Karpas-422 (cell line): Measurements from ENCODE around the gene GATAD2B. TPM values are rescaled to one million over a fixed set of nuclear protein-coding genes. Genes with fewer than 3 reads are reported as not detected.

Source experiments
- DNase-seq: peaks from one replicate; pipeline ENCODE4 v3.0.0-alpha.2; 2015
- H2AFZ ChIP-seq: fragments of 200-600 bp; sonication (generic); 2 replicates; pipeline ENCODE4 v1.6.1; 2014; ENCODE audit warnings: antibody characterized with exemption, low read length, mixed read lengths
- H3K27ac ChIP-seq: fragments of 200-600 bp; sonication (generic); 2 replicates; pipeline ENCODE4 v1.5.1; 2014; ENCODE audit warnings: mild to moderate bottlenecking, low read length, moderate library complexity
- H3K27me3 ChIP-seq: fragments of 200-600 bp; sonication (generic); 2 replicates; pipeline ENCODE4 v1.6.1; 2014; ENCODE audit warnings: low read length, mixed read lengths
- H3K36me3 ChIP-seq: fragments of 200-600 bp; sonication (generic); 2 replicates; pipeline ENCODE4 v1.6.1; 2014; ENCODE audit warnings: low read length, mixed read lengths; ENCODE audit not compliant: insufficient read depth
- H3K4me1 ChIP-seq: fragments of 200-600 bp; sonication (generic); 2 replicates; pipeline ENCODE4 v1.6.1; 2014; ENCODE audit warnings: mild to moderate bottlenecking, low read length, mixed read lengths
- H3K4me2 ChIP-seq: fragments of 200-600 bp; sonication (generic); 2 replicates; pipeline ENCODE4 v1.6.1; 2014; ENCODE audit warnings: low read length, low read depth, mild to moderate bottlenecking; ENCODE audit not compliant: poor library complexity, severe bottlenecking
- H3K4me3 ChIP-seq: fragments of 200-600 bp; sonication (generic); 2 replicates; pipeline ENCODE4 v1.5.1; 2014; ENCODE audit warnings: mild to moderate bottlenecking, antibody characterized with exemption, low read length, mixed read lengths
- H3K79me2 ChIP-seq: fragments of 200-600 bp; sonication (generic); 2 replicates; pipeline ENCODE4 v1.6.1; 2014; ENCODE audit warnings: mild to moderate bottlenecking, low read length, mixed read lengths
- H3K9ac ChIP-seq: fragments of 200-600 bp; sonication (generic); 2 replicates; pipeline ENCODE4 v1.6.0; 2014; ENCODE audit warnings: low read length
- H3K9me2 ChIP-seq: fragments of 200-600 bp; sonication (generic), shearing (Covaris generic); replicated peaks from 2 replicates; pipeline ENCODE4 v1.6.0; 2014; ENCODE audit warnings: mild to moderate bottlenecking, low read length, moderate library complexity; ENCODE audit not compliant: insufficient read depth
- H3K9me3 ChIP-seq: fragments of 300-700, 200-600 bp; sonication (generic); 2 replicates; pipeline ENCODE4 v1.6.1; 2014; ENCODE audit warnings: low read length, mixed read lengths
- H4K20me1 ChIP-seq: fragments of 200-600 bp; sonication (generic); 2 replicates; pipeline ENCODE4 v1.6.1; 2014; ENCODE audit warnings: mild to moderate bottlenecking, antibody characterized with exemption, low read length, low read depth; ENCODE audit not compliant: insufficient read depth
- total RNA-seq: library from RNA; depleted of rRNA; stranded (reverse); fragments of >200 nt; shearing (Covaris generic); gene quantifications from 2 replicates; pipeline ENCODE4 v1.2.3, GENCODE V29; 2014; ENCODE audit warnings: low replicate concordance; rRNA removed

GATAD2B gene
- 12.0 and 21.8 TPM in 2 replicates for total RNA-seq

DNA sequence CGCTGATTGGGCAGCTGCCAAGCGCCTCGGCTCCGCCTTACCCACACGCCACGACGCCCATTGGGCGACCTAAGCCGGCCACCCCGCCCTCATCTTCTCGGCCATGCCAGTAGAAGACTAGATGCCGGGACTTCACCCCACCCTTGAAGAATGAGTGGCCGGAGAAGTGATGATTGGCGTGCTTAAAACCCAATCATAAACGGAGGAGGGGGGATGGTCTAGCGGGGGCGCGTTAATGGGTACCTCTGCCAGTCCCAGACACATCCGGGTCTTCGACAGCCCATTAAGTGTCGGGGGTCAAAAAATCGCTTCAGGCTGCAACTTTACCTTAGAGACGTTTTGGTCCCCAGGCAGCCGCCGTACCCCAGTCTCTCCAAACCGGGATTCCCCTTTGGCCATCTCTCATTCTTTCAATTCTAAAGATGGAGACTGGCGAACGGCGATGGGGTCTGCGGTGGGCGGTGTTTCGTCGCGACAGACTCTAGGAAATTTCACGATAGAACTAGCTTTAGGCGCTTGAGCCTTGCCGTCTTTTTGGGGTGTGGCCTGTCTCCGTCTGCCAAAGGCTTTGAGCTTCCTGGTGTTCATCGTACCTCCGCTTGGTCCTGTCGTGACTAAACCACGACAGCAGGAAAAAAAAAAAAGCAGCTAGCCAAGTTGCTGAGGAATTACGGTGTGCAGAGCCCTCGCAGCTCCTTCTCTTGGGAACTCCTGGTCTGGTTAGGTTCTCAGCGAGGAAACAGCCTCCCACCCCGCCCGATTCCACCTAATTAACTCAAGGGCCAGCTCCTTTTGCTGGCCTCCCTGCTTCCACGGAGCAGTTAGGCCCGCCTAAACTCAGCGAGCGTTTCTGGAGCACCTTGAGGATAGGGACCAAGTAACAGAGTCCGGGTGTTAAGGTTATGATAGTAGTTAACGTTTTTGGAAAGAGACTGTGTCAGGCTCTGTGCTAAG, at the start of gene GATAD2B:
Gene GATAD2B, minus strand, starts transcription at position 1 of the 954 bp plus-strand sequence. CDS start 94,625 bp downstream, outside the sequence.
- H3K79me2 ChIP-seq: peaks cover 41% of the 10 kb centered on the region
- peaks cover 38% of the 10 kb centered on the region for H3K4me1 ChIP-seq
- peak; percentile 100 for DNase-seq
- no peaks in the 10 kb centered on the region for H3K9me3 ChIP-seq
- H3K27me3 ChIP-seq: no peaks in the 10 kb centered on the region
- H3K27ac ChIP-seq: peak within 1 kb of the TSS; percentile 91
- H3K9ac ChIP-seq: peak within 1 kb of the TSS; percentile 97
- H4K20me1 ChIP-seq: peaks cover 26% of the 10 kb centered on the region
- peaks cover 8% of the 10 kb centered on the region; the same call in 1 of the 2 replicates for H3K36me3 ChIP-seq
- peak within 1 kb of the TSS; percentile 77 for H3K4me3 ChIP-seq
- H3K4me2 ChIP-seq: peak within 1 kb of the TSS; percentile 94
- peak within 1 kb of the TSS; percentile 93 for H2AFZ ChIP-seq
- H3K9me2 ChIP-seq: no peaks in the 10 kb centered on the region

DNA sequence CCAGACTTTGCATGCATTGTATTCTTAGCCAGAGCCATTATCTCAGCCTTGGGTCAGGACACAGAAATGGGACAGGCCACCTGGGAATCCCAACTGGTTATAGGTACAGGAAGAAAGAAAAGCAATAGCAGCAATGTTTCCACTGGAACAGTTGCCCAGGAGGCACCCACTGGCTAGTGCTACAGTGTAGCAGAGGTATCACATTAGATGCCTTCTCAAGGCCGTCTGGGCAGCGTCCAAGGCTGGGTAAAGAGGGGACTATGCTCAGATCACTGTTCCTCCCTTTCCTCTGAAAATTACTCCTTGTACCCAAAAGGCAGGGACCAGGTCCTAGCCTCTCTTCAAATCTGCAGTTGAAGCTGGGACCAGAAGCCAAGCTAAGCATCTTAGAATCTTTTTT, 47.6 kb upstream of the GATAD2B start:
- H3K27me3 ChIP-seq: no peaks in the 10 kb centered on the region
- H3K36me3 ChIP-seq: peaks cover 17% of the 10 kb centered on the region; the same call in 1 of the 2 replicates
- DNase-seq: no peak

GRCh38 chr1:153968972-153969371, 46.2 kb upstream of the GATAD2B start:
- Histone ChIP-seq H3K36me3 (peaks cover 7% of the 10 kb centered on the region; the same call in 1 of the 2 replicates), H2AFZ (no peak overlapping the region), H3K9me3 (no peaks in the 10 kb centered on the region), H3K9me2 (no peaks in the 10 kb centered on the region), H3K4me2 (peak overlapping the region; percentile 99), H3K4me3 (peak overlapping the region; percentile 83), H4K20me1 (no peaks in the 10 kb centered on the region), H3K27ac (peak overlapping the region; percentile 87), H3K79me2 (peaks cover 18% of the 10 kb centered on the region), H3K27me3 (no peaks in the 10 kb centered on the region), H3K9ac (peak overlapping the region; percentile 92), H3K4me1 (peaks cover 53% of the 10 kb centered on the region)
- no peak for DNase-seq

More for the DNA sequence above, 47.6 kb upstream of the GATAD2B start:
- no peaks in the 10 kb centered on the region for H4K20me1 ChIP-seq
- H3K4me1 ChIP-seq: peaks cover 56% of the 10 kb centered on the region
- H3K9me3 ChIP-seq: no peaks in the 10 kb centered on the region
- H3K4me3 ChIP-seq: no peak overlapping the region
- no peak overlapping the region for H3K27ac ChIP-seq
- no peak overlapping the region for H2AFZ ChIP-seq
- H3K9ac ChIP-seq: no peak overlapping the region
- no peaks in the 10 kb centered on the region for H3K9me2 ChIP-seq
- no peak overlapping the region for H3K4me2 ChIP-seq
- H3K79me2 ChIP-seq: peaks cover 18% of the 10 kb centered on the region

DNA sequence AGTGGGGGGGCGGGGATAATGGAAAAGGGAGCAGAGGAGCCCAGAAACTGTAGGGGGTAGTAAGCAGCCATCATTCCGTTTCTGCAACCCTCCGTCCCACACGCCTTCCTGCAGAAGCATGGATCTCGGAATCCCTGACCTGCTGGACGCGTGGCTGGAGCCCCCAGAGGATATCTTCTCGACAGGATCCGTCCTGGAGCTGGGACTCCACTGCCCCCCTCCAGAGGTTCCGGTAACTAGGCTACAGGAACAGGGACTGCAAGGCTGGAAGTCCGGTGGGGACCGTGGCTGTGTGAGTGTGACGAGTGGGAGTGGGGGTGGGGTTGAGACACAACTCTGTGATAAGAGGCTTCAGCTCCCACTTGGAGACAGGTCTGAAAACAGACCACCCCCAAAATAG, 45.6 kb upstream of the GATAD2B start:
- H3K9ac ChIP-seq: peak overlapping the region; percentile 92
- peak overlapping the region; percentile 38; the same call in 1 of the 2 replicates for H2AFZ ChIP-seq
- H3K4me3 ChIP-seq: peak overlapping the region; percentile 83
- no peaks in the 10 kb centered on the region for H3K27me3 ChIP-seq
- no peaks in the 10 kb centered on the region for H3K9me2 ChIP-seq
- H4K20me1 ChIP-seq: no peaks in the 10 kb centered on the region
- 0 out of 2 replicates have a peak, but pooled peaks cover 1% of the 10 kb centered on the region for H3K36me3 ChIP-seq
- no peaks in the 10 kb centered on the region for H3K9me3 ChIP-seq
- H3K79me2 ChIP-seq: peaks cover 18% of the 10 kb centered on the region
- peak overlapping the region; percentile 99 for H3K4me2 ChIP-seq
- H3K27ac ChIP-seq: peak overlapping the region; percentile 87
- H3K4me1 ChIP-seq: peaks cover 51% of the 10 kb centered on the region
- DNase-seq: peak; percentile 51

DNA sequence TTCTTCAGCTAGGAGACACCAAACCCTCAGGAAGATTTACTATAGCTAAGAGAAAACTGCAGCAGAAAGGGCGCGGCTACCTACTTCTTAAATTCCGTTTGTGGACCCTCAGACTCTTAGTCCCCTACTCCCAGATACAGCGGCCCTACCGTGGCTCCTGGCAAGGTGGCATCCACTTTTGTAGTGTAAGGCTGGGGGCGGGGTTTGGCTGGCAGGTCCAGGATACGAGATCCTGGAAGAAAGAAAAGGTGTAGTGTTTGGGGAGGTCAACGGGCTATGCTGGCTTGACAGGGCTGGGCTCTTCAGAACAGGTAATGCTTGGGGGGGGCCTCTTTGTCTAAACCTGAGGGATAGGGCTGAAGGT, 45.2 kb upstream of the GATAD2B start:
- Histone ChIP-seq H3K27me3 (no peaks in the 10 kb centered on the region), H3K9me2 (no peaks in the 10 kb centered on the region), H3K36me3 (no peaks in the 10 kb centered on the region), H3K9ac (peak overlapping the region; percentile 92), H4K20me1 (no peaks in the 10 kb centered on the region), H3K79me2 (peaks cover 21% of the 10 kb centered on the region), H3K9me3 (no peaks in the 10 kb centered on the region), H3K4me1 (peaks cover 47% of the 10 kb centered on the region), H3K27ac (peak overlapping the region; percentile 87), H3K4me3 (peak overlapping the region; percentile 83), H3K4me2 (peak overlapping the region; percentile 99), H2AFZ (peak overlapping the region; percentile 54; the same call in 1 of the 2 replicates)
- no peak for DNase-seq

DNA sequence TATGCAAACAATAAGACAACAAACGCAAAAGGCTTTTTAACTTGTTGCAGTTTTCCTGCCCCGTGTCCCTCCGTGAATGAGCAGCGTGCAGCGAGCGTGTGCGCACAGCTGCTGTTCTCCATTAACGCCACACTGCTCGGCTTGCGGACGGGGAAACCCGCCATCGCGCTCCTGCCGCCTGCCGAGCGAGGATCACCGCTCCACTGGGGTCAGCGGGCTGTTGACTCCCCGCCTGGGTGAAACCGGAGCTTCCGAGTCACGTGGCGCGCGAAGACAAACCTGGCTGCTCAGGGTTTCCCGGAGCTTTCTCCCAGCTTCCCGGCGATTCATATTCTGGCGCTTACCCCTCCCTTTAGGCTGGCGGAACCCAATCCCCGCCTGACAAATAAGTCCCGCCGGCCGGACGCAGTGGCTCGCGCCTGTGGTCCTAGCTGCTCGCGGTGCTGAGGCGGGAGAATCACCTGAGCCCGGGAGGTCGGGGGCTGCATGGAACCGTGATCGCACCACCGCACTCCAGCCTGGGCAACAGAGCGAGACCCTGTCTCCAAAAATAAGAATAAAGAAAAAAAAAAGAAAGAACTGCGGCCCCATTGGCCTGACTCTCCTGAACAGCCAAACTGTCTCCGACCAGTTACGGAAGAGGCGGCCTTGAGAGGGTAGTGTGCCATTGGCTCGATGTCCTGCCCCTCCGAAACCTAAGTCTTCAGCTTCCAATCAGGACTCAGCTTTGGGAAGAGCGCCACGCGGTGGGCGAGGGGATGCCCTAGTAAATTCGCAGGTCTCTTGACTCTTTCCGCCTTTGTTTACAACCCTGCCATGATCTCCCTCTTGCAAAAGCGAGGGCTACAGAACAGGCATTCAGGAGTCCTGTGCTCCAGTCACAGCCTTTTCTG, 44.6 kb upstream of the GATAD2B start, which contains the start of gene CREB3L4:
Gene CREB3L4, plus strand, starts transcription at position 796 of the 893 bp plus-strand sequence. CDS start 624 bp downstream, outside the sequence.
- Histone ChIP-seq H3K79me2 (peaks cover 28% of the 10 kb centered on the region), H3K4me3 (peak within 1 kb of the TSS; percentile 83), H3K9ac (peak within 1 kb of the TSS; percentile 92), H4K20me1 (no peaks in the 10 kb centered on the region), H3K4me2 (peak within 1 kb of the TSS; percentile 99), H3K27me3 (no peaks in the 10 kb centered on the region), H3K9me2 (no peaks in the 10 kb centered on the region), H2AFZ (peak within 1 kb of the TSS; percentile 54; the same call in 1 of the 2 replicates), H3K9me3 (no peaks in the 10 kb centered on the region), H3K27ac (peak within 1 kb of the TSS; percentile 87), H3K36me3 (no peaks in the 10 kb centered on the region), H3K4me1 (peaks cover 43% of the 10 kb centered on the region)
- DNase-seq: peak; percentile 99

GRCh38 chr1:153963850-153964331, 41.1 kb upstream of the GATAD2B start:
- DNase-seq: peak; percentile 49
- no peaks in the 10 kb centered on the region for H3K27me3 ChIP-seq
- no peaks in the 10 kb centered on the region for H3K9me3 ChIP-seq
- peaks cover 64% of the 10 kb centered on the region for H3K4me1 ChIP-seq
- no peaks in the 10 kb centered on the region for H4K20me1 ChIP-seq
- H3K4me3 ChIP-seq: peak overlapping the region; percentile 86
- peak overlapping the region; percentile 94 for H3K9ac ChIP-seq
- 0 out of 2 replicates have a peak overlapping the region, but pooled peaks have one; percentile 28 for H2AFZ ChIP-seq
- peak overlapping the region; percentile 93 for H3K4me2 ChIP-seq
- H3K79me2 ChIP-seq: peaks cover 40% of the 10 kb centered on the region
- no peaks in the 10 kb centered on the region for H3K9me2 ChIP-seq
- peaks cover 8% of the 10 kb centered on the region; the same call in 1 of the 2 replicates for H3K36me3 ChIP-seq
- peak overlapping the region; percentile 65 for H3K27ac ChIP-seq
